A549 (cell line): ENCODE data around the gene C5AR2.

Source experiments
- CEBPB ChIP-seq, 2 experiments: fragments of >200 bp in 1 of 2; sonication (Bioruptor Twin) in 1 of 2; formaldehyde crosslinking in 1 of 2; IDR thresholded peaks; 2 replicates each; pipeline ENCODE4 v1.6.1; 2012 to 2016
- CHD2 ChIP-seq: fragments of 150-350 bp; IDR thresholded peaks from 2 replicates; pipeline ENCODE4 v1.6.1; 2014; ENCODE audit warnings: low read length; ENCODE audit not compliant: partially characterized antibody
- POLR2A ChIP-seq: IDR thresholded peaks from 2 replicates; pipeline ENCODE4 v1.6.1; 2012; ENCODE audit warnings: mild to moderate bottlenecking, low read length
- RAD21 ChIP-seq, 2 experiments: fragments of >200 bp in 1 of 2; sonication (Bioruptor Twin) in 1 of 2; formaldehyde crosslinking in 1 of 2; IDR thresholded peaks in 1 of 2; conservative IDR thresholded peaks in 1 of 2; 2 replicates in 1 of 2; 3 replicates in 1 of 2; pipeline ENCODE4 v1.6.1; 2012 to 2018; ENCODE audit warnings: inconsistent platforms in 1 of 2
- RFX5 ChIP-seq: fragments of 450-650 bp; IDR thresholded peaks from 2 replicates; pipeline ENCODE4 v1.7.1; 2014; ENCODE audit warnings: antibody characterized with exemption, mild to moderate bottlenecking, moderate library complexity
- SMC3 ChIP-seq: fragments of >200 bp; sonication (Bioruptor Twin); formaldehyde crosslinking; IDR thresholded peaks from 3 replicates; pipeline ENCODE4 v1.6.1; 2018; ENCODE audit warnings: inconsistent platforms
- ZFP36 ChIP-seq: fragments of 450-650 bp; IDR thresholded peaks from 2 replicates; pipeline ENCODE4 v1.6.1; 2014; ENCODE audit warnings: borderline replicate concordance; ENCODE audit not compliant: partially characterized antibody
- TF ChIP-seq, protein P1 (sequence below): fragments of >200 bp; sonication (Bioruptor Twin); formaldehyde crosslinking; IDR thresholded peaks from 3 replicates; pipeline ENCODE4 v1.5.1; 2016
- TF ChIP-seq, protein P2 (sequence below): fragments of 200-600 bp; sonication (generic); IDR thresholded peaks from 2 replicates; pipeline ENCODE4 v1.6.1; 2016; ENCODE audit warnings: antibody characterized with exemption, mild to moderate bottlenecking, moderate library complexity
- TF ChIP-seq, protein P3 (sequence below): fragments of 150-350 bp; IDR thresholded peaks from 2 replicates; pipeline ENCODE4 v1.6.1; 2014; ENCODE audit warnings: low read depth, mild to moderate bottlenecking, low read length

GRCh38 chr19:47391510-47392223, 59.7 kb downstream of the C5AR2 start:
- TF ChIP-seq SMC3: peak; percentile 92
- TF ChIP-seq RAD21 (conservative IDR thresholded peaks at IDR 0.05 in 1 of 2, IDR thresholded peaks at IDR 0.05 in 1 of 2): peak; percentile 89 to 91
- no peak for TF ChIP-seq ZFP36
- TF ChIP-seq CHD2: no peak
- TF ChIP-seq, protein P1, sequence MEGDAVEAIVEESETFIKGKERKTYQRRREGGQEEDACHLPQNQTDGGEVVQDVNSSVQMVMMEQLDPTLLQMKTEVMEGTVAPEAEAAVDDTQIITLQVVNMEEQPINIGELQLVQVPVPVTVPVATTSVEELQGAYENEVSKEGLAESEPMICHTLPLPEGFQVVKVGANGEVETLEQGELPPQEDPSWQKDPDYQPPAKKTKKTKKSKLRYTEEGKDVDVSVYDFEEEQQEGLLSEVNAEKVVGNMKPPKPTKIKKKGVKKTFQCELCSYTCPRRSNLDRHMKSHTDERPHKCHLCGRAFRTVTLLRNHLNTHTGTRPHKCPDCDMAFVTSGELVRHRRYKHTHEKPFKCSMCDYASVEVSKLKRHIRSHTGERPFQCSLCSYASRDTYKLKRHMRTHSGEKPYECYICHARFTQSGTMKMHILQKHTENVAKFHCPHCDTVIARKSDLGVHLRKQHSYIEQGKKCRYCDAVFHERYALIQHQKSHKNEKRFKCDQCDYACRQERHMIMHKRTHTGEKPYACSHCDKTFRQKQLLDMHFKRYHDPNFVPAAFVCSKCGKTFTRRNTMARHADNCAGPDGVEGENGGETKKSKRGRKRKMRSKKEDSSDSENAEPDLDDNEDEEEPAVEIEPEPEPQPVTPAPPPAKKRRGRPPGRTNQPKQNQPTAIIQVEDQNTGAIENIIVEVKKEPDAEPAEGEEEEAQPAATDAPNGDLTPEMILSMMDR: peak; percentile 98
- TF ChIP-seq POLR2A: no peak
- TF ChIP-seq, protein P2, sequence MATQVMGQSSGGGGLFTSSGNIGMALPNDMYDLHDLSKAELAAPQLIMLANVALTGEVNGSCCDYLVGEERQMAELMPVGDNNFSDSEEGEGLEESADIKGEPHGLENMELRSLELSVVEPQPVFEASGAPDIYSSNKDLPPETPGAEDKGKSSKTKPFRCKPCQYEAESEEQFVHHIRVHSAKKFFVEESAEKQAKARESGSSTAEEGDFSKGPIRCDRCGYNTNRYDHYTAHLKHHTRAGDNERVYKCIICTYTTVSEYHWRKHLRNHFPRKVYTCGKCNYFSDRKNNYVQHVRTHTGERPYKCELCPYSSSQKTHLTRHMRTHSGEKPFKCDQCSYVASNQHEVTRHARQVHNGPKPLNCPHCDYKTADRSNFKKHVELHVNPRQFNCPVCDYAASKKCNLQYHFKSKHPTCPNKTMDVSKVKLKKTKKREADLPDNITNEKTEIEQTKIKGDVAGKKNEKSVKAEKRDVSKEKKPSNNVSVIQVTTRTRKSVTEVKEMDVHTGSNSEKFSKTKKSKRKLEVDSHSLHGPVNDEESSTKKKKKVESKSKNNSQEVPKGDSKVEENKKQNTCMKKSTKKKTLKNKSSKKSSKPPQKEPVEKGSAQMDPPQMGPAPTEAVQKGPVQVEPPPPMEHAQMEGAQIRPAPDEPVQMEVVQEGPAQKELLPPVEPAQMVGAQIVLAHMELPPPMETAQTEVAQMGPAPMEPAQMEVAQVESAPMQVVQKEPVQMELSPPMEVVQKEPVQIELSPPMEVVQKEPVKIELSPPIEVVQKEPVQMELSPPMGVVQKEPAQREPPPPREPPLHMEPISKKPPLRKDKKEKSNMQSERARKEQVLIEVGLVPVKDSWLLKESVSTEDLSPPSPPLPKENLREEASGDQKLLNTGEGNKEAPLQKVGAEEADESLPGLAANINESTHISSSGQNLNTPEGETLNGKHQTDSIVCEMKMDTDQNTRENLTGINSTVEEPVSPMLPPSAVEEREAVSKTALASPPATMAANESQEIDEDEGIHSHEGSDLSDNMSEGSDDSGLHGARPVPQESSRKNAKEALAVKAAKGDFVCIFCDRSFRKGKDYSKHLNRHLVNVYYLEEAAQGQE: no peak
- TF ChIP-seq, protein P3, sequence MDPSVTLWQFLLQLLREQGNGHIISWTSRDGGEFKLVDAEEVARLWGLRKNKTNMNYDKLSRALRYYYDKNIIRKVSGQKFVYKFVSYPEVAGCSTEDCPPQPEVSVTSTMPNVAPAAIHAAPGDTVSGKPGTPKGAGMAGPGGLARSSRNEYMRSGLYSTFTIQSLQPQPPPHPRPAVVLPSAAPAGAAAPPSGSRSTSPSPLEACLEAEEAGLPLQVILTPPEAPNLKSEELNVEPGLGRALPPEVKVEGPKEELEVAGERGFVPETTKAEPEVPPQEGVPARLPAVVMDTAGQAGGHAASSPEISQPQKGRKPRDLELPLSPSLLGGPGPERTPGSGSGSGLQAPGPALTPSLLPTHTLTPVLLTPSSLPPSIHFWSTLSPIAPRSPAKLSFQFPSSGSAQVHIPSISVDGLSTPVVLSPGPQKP: no peak
- no peak for TF ChIP-seq RFX5
- TF ChIP-seq CEBPB (IDR thresholded peaks at IDR 0.05): no peak
